HL-60 (cell line): ENCODE results near the gene DCTD.

Experiments
- DNase-seq, 2 experiments: peaks; one replicate each; pipeline ENCODE4 v3.0.0-alpha.2; 2010 to 2020; ENCODE audit warnings: low read depth in 1 of 2, low spot score in 1 of 2
- H3K27ac ChIP-seq: fragments of 250-450 bp; sonication (Bioruptor Pico); replicated peaks from 2 replicates; pipeline ENCODE4 v1.5.1; 2020; ENCODE audit warnings: mild to moderate bottlenecking, moderate library complexity
- H3K27me3 ChIP-seq: fragments of 250-450 bp; sonication (Bioruptor Pico); 2 replicates; pipeline ENCODE4 v1.5.1; 2021; ENCODE audit warnings: mild to moderate bottlenecking, moderate library complexity; ENCODE audit not compliant: insufficient read depth, poor library complexity, severe bottlenecking
- H3K4me3 ChIP-seq: replicated peaks from 2 replicates; pipeline ENCODE4 v1.5.1; 2011; ENCODE audit warnings: mild to moderate bottlenecking, control low read depth, low read length; ENCODE audit not compliant: insufficient read depth
- CTCF ChIP-seq: IDR thresholded peaks from one replicate; pipeline ENCODE4 v1.5.1; 2011; ENCODE audit warnings: low read length, control low read depth, inconsistent platforms; ENCODE audit not compliant: insufficient read depth
- GABPA ChIP-seq: IDR thresholded peaks from 2 replicates; pipeline ENCODE4 v1.6.1; 2012; ENCODE audit warnings: low read depth
- POLR2AphosphoS5 ChIP-seq: IDR thresholded peaks from 2 replicates; pipeline ENCODE4 v1.6.1; 2012; ENCODE audit warnings: low read depth
- REST ChIP-seq: IDR thresholded peaks from 2 replicates; pipeline ENCODE4 v1.6.1; 2012; ENCODE audit warnings: low read depth; ENCODE audit not compliant: insufficient replicate concordance
- SPI1 ChIP-seq: IDR thresholded peaks from 2 replicates; pipeline ENCODE4 v1.6.1; 2012; ENCODE audit warnings: low read depth, mild to moderate bottlenecking, borderline replicate concordance

Gene DCTD

GRCh38 chr4:182886205-182886604, 31.0 kb downstream of the DCTD start:
- TF ChIP-seq CTCF: no peak
- no peak for TF ChIP-seq GABPA
- TF ChIP-seq POLR2AphosphoS5: no peak
- TF ChIP-seq SPI1: no peak
- TF ChIP-seq REST: no peak
- Histone ChIP-seq H3K4me3 (no peak overlapping the region), H3K27me3 (no peaks in the 10 kb centered on the region), H3K27ac (no peak overlapping the region)
- DNase-seq: no peak

GRCh38 chr4:182885738-182886077, 31.5 kb downstream of the DCTD start:
- Histone ChIP-seq H3K27me3 (no peaks in the 10 kb centered on the region), H3K27ac (no peak overlapping the region), H3K4me3 (no peak overlapping the region)
- DNase-seq: no peak
- no peak for TF ChIP-seq SPI1
- TF ChIP-seq REST: no peak
- no peak for TF ChIP-seq CTCF
- TF ChIP-seq GABPA: no peak

GRCh38 chr4:182885022-182885737, 32.0 kb downstream of the DCTD start:
- Histone ChIP-seq H3K27me3 (no peaks in the 10 kb centered on the region), H3K27ac (no peak overlapping the region), H3K4me3 (no peak overlapping the region)
- DNase-seq: no peak
- no peak for TF ChIP-seq GABPA
- no peak for TF ChIP-seq REST
- no peak for TF ChIP-seq SPI1

- no peak overlapping the region for H3K27ac ChIP-seq
- no peak for TF ChIP-seq POLR2AphosphoS5
- no peak for TF ChIP-seq GABPA
- TF ChIP-seq REST: no peak
- no peak for TF ChIP-seq SPI1
- TF ChIP-seq CTCF: no peak
- no peaks in the 10 kb centered on the region for H3K27me3 ChIP-seq
- no peak for DNase-seq
- H3K4me3 ChIP-seq: no peak overlapping the region
Measured at GRCh38 chr4:182884040-182884439, 33.1 kb downstream of the DCTD start.
